Body of pancreas (tissue), 4 donors: ENCODE results near the gene MAN1A2. TPM values are rescaled to one million over a fixed set of nuclear protein-coding genes. Genes with fewer than 3 reads are reported as not detected.

Experiments
- ATAC-seq: fragments of 150-250 bp; one replicate; pipeline ENCODE4 v1.9.1; 2016
- DNase-seq, 4 donors: peaks; one replicate each; pipeline ENCODE4 v3.0.0-alpha.2; 2019
- H3K27ac ChIP-seq, 4 donors: fragments of 200-600 bp; sonication (generic); 1 replicate in 3 of 4; 2 replicates in 1 of 4; pipeline versions ENCODE4 v1.5.1 to v1.6.1; 2016 to 2019; ENCODE audit warnings: mild to moderate bottlenecking in 1 of 4, mixed read lengths in 1 of 4, moderate library complexity in 1 of 4
- H3K27me3 ChIP-seq, 2 donors: fragments of 200-600 bp; sonication (generic); one replicate each; pipeline ENCODE4 v1.6.0; 2016; ENCODE audit warnings: mild to moderate bottlenecking in 1 of 2
- H3K36me3 ChIP-seq, 2 donors: fragments of 200-600 bp; sonication (generic); replicated peaks in 1 of 2; 2 replicates each; pipeline ENCODE4 v1.5.1; 2016; ENCODE audit warnings: low read depth in 2 of 2; ENCODE audit not compliant: insufficient read depth in 1 of 2
- H3K4me1 ChIP-seq: fragments of 200-600 bp; sonication (generic); one replicate; pipeline ENCODE4 v1.6.0; 2016
- H3K4me3 ChIP-seq, 2 donors: fragments of 200-600 bp; sonication (generic); 1 replicate in 1 of 2; 2 replicates in 1 of 2; pipeline ENCODE4 v1.5.1; 2016 to 2019
- H3K9me3 ChIP-seq, 3 donors: fragments of 200-600 bp; sonication (generic); 1 replicate in 2 of 3; 2 replicates in 1 of 3; pipeline ENCODE4 v1.5.1; 2016
- POLR2A ChIP-seq, 3 donors: fragments of 450-650 bp; IDR thresholded peaks; one replicate each; pipeline ENCODE4 v1.6.1; 2016; ENCODE audit warnings: antibody characterized with exemption in 3 of 3, mild to moderate bottlenecking in 2 of 3
- WGBS, 2 donors: methylation state at CpG; one replicate each; pipeline ENCODE4 v1.1.5; 2017; 5-methylcytosine and 5-hydroxymethylcytosine counted together
- intact Hi-C: fragments of 100-400 bp; cut with DNase I; formaldehyde crosslinking; loops from one replicate; pipeline ENCODE4 v1.15.1; 2023
- total RNA-seq, 2 donors: library from RNA; depleted of rRNA; stranded (reverse); fragments of >200 nt; gene quantifications; one replicate each; pipeline ENCODE4 v1.1.0, GENCODE V29; 2016
- TF ChIP-seq, protein P1 (sequence below), 7 experiments: fragments of 450-650 bp in 4 of 7; fragments of 200-600 bp in 3 of 7; sonication (generic) in 3 of 7; IDR thresholded peaks; one replicate each; pipeline ENCODE4 v1.5.1; 2016 to 2019; ENCODE audit warnings: antibody characterized with exemption in 7 of 7

The MAN1A2 gene
- total RNA-seq, 2 donors from 2014 or later: 37.9 to 54.4 TPM

DNA sequence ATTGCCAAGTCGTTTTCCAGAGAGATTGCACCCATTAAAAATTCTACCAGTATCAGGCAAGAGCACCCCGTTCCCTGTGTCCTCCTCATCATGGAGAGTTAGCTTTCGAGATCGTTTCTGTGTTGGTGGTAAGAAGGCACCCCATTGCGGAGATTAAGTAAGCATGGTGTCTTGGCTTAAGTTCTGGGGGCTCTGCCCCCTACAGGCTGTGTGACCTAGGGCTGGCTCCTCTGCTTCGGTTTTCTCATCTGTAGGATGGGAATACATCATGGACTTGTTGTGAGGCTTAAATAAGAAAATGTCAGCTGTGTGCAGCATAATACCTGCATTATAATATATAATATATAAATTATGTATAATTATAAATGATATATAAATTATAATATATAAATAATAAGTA is 201.8 kb downstream of the MAN1A2 start:
- H3K4me3 ChIP-seq: no peak overlapping the region
- intact Hi-C loops: no loop called here
- ATAC-seq (no peak), DNase-seq (no peak)
- no peaks in the 10 kb centered on the region for H3K27me3 ChIP-seq
- peaks cover 57% of the 10 kb centered on the region for H3K4me1 ChIP-seq
- no peak for TF ChIP-seq POLR2A (IDR thresholded peaks at IDR 0.05)
- TF ChIP-seq, protein P1, sequence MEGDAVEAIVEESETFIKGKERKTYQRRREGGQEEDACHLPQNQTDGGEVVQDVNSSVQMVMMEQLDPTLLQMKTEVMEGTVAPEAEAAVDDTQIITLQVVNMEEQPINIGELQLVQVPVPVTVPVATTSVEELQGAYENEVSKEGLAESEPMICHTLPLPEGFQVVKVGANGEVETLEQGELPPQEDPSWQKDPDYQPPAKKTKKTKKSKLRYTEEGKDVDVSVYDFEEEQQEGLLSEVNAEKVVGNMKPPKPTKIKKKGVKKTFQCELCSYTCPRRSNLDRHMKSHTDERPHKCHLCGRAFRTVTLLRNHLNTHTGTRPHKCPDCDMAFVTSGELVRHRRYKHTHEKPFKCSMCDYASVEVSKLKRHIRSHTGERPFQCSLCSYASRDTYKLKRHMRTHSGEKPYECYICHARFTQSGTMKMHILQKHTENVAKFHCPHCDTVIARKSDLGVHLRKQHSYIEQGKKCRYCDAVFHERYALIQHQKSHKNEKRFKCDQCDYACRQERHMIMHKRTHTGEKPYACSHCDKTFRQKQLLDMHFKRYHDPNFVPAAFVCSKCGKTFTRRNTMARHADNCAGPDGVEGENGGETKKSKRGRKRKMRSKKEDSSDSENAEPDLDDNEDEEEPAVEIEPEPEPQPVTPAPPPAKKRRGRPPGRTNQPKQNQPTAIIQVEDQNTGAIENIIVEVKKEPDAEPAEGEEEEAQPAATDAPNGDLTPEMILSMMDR (IDR thresholded peaks at IDR 0.05): no peak
- no peak overlapping the region for H3K27ac ChIP-seq
- H3K36me3 ChIP-seq: no peaks in the 10 kb centered on the region
- WGBS, 2 donors: 88 to 90% methylated on average over 6 of the region's 6 CpGs
- H3K9me3 ChIP-seq: no peaks in the 10 kb centered on the region

DNA sequence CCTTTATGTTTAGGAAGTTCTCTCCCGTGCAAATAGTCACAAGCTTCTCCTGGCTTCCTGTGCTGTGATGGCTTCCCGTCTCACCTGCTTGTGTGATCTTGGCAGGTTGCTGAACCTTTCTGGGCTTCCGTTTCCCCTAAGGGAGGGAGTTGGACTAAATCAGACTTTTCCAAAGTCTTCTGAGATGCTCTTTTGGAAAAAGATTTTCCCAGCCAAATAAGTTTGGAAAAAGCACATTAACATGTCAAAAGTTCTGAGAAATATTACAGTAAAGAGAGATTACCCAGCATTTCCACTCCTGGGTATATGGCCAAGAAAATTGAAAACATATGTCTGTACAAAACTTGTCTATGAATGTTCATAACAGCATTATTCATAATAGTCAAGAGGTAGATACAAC is 202.6 kb downstream of the MAN1A2 start:
- peak overlapping the region in 2 of 4 donors; percentile 67 to 81 for H3K27ac ChIP-seq
- WGBS, 2 donors: 68 to 71% methylated on average over 3 of the region's 3 CpGs
- no peaks in the 10 kb centered on the region for H3K27me3 ChIP-seq
- no peak for DNase-seq
- intact Hi-C loops: no loop called here
- TF ChIP-seq, protein P1 (IDR thresholded peaks at IDR 0.05): no peak
- no peak for TF ChIP-seq POLR2A (IDR thresholded peaks at IDR 0.05)
- H3K4me3 ChIP-seq: no peak overlapping the region
- ATAC-seq: no peak
- H3K36me3 ChIP-seq: no peaks in the 10 kb centered on the region
- H3K9me3 ChIP-seq: no peaks in the 10 kb centered on the region
- H3K4me1 ChIP-seq: peaks cover 60% of the 10 kb centered on the region

DNA sequence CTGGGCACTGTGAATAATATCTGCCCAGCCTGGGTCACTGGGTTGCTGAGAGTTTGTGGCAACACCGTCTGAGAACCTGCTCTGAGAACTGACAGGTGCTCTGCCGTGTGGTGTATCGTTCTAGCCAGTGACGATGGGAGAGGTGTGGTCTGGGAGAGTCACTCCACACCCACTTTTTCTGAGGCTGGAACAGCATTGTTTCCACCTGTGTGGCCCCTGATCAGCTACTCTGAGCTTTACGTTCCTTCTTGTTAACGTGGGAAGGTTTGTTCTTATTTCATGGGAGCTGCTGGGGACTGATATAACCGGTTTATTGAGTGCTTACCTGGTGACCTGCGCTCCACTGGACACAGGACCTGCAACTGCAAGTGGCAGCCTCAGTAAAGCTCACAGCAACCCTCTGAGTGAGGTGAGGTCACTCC is 203.8 kb downstream of the MAN1A2 start:
- Histone ChIP-seq H3K4me3 (no peak overlapping the region), H3K27me3 (no peaks in the 10 kb centered on the region), H3K27ac (peak overlapping the region; percentile 67 to 81 (median 75)), H3K4me1 (peaks cover 60% of the 10 kb centered on the region), H3K36me3 (no peaks in the 10 kb centered on the region), H3K9me3 (no peaks in the 10 kb centered on the region)
- peak; percentile 84 for ATAC-seq
- DNase-seq: peak; percentile 74 to 87 (median 84)
- intact Hi-C loops: no loop called here
- 19 to 36% methylated on average over 4 to 8 of the region's 8 CpGs for WGBS, 2 donors
- peak; percentile 23 to 48 (median 32) for TF ChIP-seq POLR2A (IDR thresholded peaks at IDR 0.05)
- TF ChIP-seq, protein P1 (IDR thresholded peaks at IDR 0.05): no peak

DNA sequence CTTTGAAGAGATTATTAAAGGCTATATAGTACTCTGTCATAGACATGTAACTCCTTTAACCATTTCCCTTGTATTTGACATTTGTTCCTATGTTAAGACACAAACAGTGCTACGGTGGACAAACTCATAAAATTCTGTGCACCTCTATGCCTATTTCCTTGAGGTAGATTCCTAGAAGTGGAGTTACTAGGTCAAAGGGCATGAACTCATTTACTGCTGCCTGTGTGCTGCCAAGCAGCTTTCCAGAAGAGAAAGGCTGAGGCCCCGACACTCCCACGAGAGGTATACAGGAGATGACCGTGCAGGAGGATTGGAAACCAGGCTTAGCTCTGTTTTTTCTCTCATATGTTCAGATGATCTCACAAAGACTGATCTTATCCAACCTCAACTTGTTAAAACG is 204.2 kb downstream of the MAN1A2 start:
- Histone ChIP-seq H3K27ac (peak overlapping the region; percentile 67 to 81 (median 75)), H3K9me3 (no peaks in the 10 kb centered on the region), H3K27me3 (no peaks in the 10 kb centered on the region), H3K4me3 (no peak overlapping the region), H3K36me3 (no peaks in the 10 kb centered on the region), H3K4me1 (peaks cover 63% of the 10 kb centered on the region)
- TF ChIP-seq POLR2A (IDR thresholded peaks at IDR 0.05): no peak
- TF ChIP-seq, protein P1 (IDR thresholded peaks at IDR 0.05): no peak
- intact Hi-C loops: no loop called here
- WGBS, 2 donors: 42 to 65% methylated on average over 5 of the region's 5 CpGs
- no peak for DNase-seq
- ATAC-seq: no peak

DNA sequence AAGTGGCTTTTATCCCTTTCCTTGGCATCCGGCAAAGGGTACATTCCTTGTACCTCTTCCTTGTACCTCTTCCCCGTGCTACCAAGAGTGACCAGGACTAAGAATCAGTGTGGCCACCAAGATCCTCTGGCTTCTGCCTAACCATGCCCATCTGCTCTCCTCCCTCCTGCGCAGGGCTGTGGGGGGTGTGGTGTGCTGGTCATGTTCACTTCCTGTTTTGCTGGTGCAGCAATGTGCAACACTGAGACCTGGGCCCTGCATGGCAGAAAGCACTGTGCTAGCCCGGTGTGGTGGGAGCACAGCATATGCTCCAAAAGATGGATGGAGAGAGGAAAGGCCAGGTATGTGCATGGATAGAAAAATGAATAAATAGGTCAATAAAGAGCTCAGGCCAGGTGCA is 205.3 kb downstream of the MAN1A2 start:
- ATAC-seq (no peak), DNase-seq (peak in 1 of 4 donors; percentile 39)
- H3K27ac ChIP-seq: peak overlapping the region in 2 of 4 donors; percentile 48 to 53
- intact Hi-C loops: no loop called here
- H3K9me3 ChIP-seq: no peaks in the 10 kb centered on the region
- no peaks in the 10 kb centered on the region for H3K36me3 ChIP-seq
- H3K4me1 ChIP-seq: peaks cover 70% of the 10 kb centered on the region
- H3K27me3 ChIP-seq: no peaks in the 10 kb centered on the region
- 43 to 61% methylated on average over 4 of the region's 4 CpGs for WGBS, 2 donors
- no peak overlapping the region for H3K4me3 ChIP-seq
- TF ChIP-seq, protein P1 (IDR thresholded peaks at IDR 0.05): no peak
- no peak for TF ChIP-seq POLR2A (IDR thresholded peaks at IDR 0.05)
